Upper lobe of left lung (tissue), 6 donors: Measurements from ENCODE around the gene MCUR1. TPM values are rescaled to one million over a fixed set of nuclear protein-coding genes. Genes with fewer than 3 reads are reported as not detected.
A peak's percentile ranks its signal among the peaks of the same experiment; 100 is the strongest.

Experiments used
- ATAC-seq, 2 donors: fragments of 200-7000 bp; cut with Tn5 transposase; one replicate each; pipeline ENCODE4 v1.9.1; 2022; ENCODE audit warnings: mild to moderate bottlenecking in 2 of 2, moderate library complexity in 2 of 2; ENCODE audit not compliant: low FRiP score in 2 of 2
- DNase-seq, 2 donors: peaks; one replicate each; pipeline ENCODE4 v3.0.0-alpha.2; 2019 to 2020
- H3K27ac ChIP-seq, 4 donors: fragments of 200-600 bp; sonication (generic); one replicate each; pipeline ENCODE4 v1.5.1; 2016 to 2019
- H3K27me3 ChIP-seq, 4 donors: fragments of 200-600 bp; sonication (generic); one replicate each; pipeline ENCODE4 v1.5.1; 2017 to 2019
- H3K36me3 ChIP-seq, 4 donors: fragments of 200-600 bp; sonication (generic); one replicate each; pipeline ENCODE4 v1.5.1; 2016 to 2019
- H3K4me1 ChIP-seq, 4 donors: fragments of 200-600 bp; sonication (generic); one replicate each; pipeline ENCODE4 v1.5.1; 2018 to 2019
- H3K4me3 ChIP-seq, 4 donors: fragments of 200-600 bp; sonication (generic); one replicate each; pipeline ENCODE4 v1.5.1; 2017 to 2019; ENCODE audit warnings: mild to moderate bottlenecking in 2 of 4, moderate library complexity in 1 of 4
- H3K9me3 ChIP-seq, 4 donors: fragments of 200-600 bp; sonication (generic); one replicate each; pipeline ENCODE4 v1.5.1; 2018 to 2019
- CTCF ChIP-seq, 6 experiments: fragments of 450-650 bp in 4 of 6; fragments of 200-600 bp in 2 of 6; sonication (generic) in 2 of 6; IDR thresholded peaks; one replicate each; pipeline ENCODE4 v1.5.1; 2016 to 2019; ENCODE audit warnings: antibody characterized with exemption in 6 of 6
- EP300 ChIP-seq, 4 donors: sonication (generic); formaldehyde crosslinking; IDR thresholded peaks; one replicate each; pipeline ENCODE4 v1.5.1; 2017; ENCODE audit warnings: antibody characterized with exemption in 4 of 4, control low read depth in 2 of 4
- POLR2A ChIP-seq, 4 donors: fragments of 450-650 bp; IDR thresholded peaks; one replicate each; pipeline ENCODE4 v1.5.1; 2016 to 2017; ENCODE audit warnings: antibody characterized with exemption in 4 of 4, mild to moderate bottlenecking in 2 of 4
- POLR2AphosphoS5 ChIP-seq, 2 donors: sonication (generic); formaldehyde crosslinking; IDR thresholded peaks; one replicate each; pipeline ENCODE4 v1.5.1; 2017; ENCODE audit warnings: antibody characterized with exemption in 2 of 2
- WGBS, 2 donors: methylation state at CpG; one replicate each; pipeline ENCODE4 v1.1.5; 2017 to 2018; 5-methylcytosine and 5-hydroxymethylcytosine counted together
- total RNA-seq, 6 donors: library from RNA; depleted of rRNA in 4 of 6; stranded (reverse); fragments of >200 nt in 4 of 6; gene quantifications; one replicate each; pipeline versions ENCODE4 v1.1.0 to v1.2.1, GENCODE V29; 2016 to 2021
- donor health status: DM: no; HTN: no; CAD: no; lungs with moderate emphysema.
- donor health status: DM: no; HTN: yes; CAD: no; lungs with severe emphysema.

MCUR1 gene
- total RNA-seq, 6 donors from 2014 or later = 9.4 to 34.6 (median 26.5) TPM

GRCh38 chr6:13827032-13827431 lies 12.7 kb upstream of the MCUR1 start:
- Histone ChIP-seq H3K9me3 (no peaks in the 10 kb centered on the region), H3K4me1 (no peaks in the 10 kb centered on the region), H3K27me3 (no peaks in the 10 kb centered on the region), H3K36me3 (no peaks in the 10 kb centered on the region), H3K27ac (no peak overlapping the region), H3K4me3 (no peak overlapping the region)
- DNase-seq (no peak), ATAC-seq (no peak)
- 78 to 86% methylated on average over 2 of the region's 2 CpGs for WGBS, 2 donors
- TF ChIP-seq POLR2A (IDR thresholded peaks at IDR 0.05) (no peak), POLR2AphosphoS5 (IDR thresholded peaks at IDR 0.05) (no peak), CTCF (IDR thresholded peaks at IDR 0.05) (no peak), EP300 (IDR thresholded peaks at IDR 0.05) (no peak)

GRCh38 chr6:13825871-13826270 lies 11.5 kb upstream of the MCUR1 start:
- Histone ChIP-seq H3K9me3 (no peaks in the 10 kb centered on the region), H3K27ac (no peak overlapping the region), H3K4me1 (no peaks in the 10 kb centered on the region), H3K27me3 (no peaks in the 10 kb centered on the region), H3K36me3 (no peaks in the 10 kb centered on the region), H3K4me3 (no peak overlapping the region)
- WGBS, 2 donors = 92 to 100% methylated on average over 1 of the region's 1 CpG
- DNase-seq = no peak
- ATAC-seq = no peak
- TF ChIP-seq CTCF (IDR thresholded peaks at IDR 0.05) = no peak
- no peak for TF ChIP-seq EP300 (IDR thresholded peaks at IDR 0.05)
- TF ChIP-seq POLR2AphosphoS5 (IDR thresholded peaks at IDR 0.05) = no peak
- TF ChIP-seq POLR2A (IDR thresholded peaks at IDR 0.05) = no peak

- DNase-seq = no peak
- H3K9me3 ChIP-seq = no peaks in the 10 kb centered on the region
- H3K36me3 ChIP-seq = no peaks in the 10 kb centered on the region
- peaks cover 2 to 8% (median 5%) of the 10 kb centered on the region in 4 donors for H3K4me1 ChIP-seq
- WGBS, 2 donors = 75 to 77% methylated on average over 2 of the region's 2 CpGs
- no peak for TF ChIP-seq POLR2AphosphoS5 (IDR thresholded peaks at IDR 0.05)
- no peak for ATAC-seq
- no peak overlapping the region for H3K4me3 ChIP-seq
- H3K27me3 ChIP-seq = no peaks in the 10 kb centered on the region
- no peak overlapping the region for H3K27ac ChIP-seq
Measured at GRCh38 chr6:13818341-13818740, 4.0 kb upstream of the MCUR1 start.

GRCh38 chr6:13814938-13815575 lies 700 bp upstream of the MCUR1 start:
- Histone ChIP-seq H3K4me1 (peaks cover 22 to 39% (median 31%) of the 10 kb centered on the region in 4 donors), H3K27ac (peak overlapping the region; percentile 89 to 96 (median 94)), H3K9me3 (no peaks in the 10 kb centered on the region), H3K27me3 (no peaks in the 10 kb centered on the region), H3K36me3 (no peaks in the 10 kb centered on the region), H3K4me3 (peak overlapping the region; percentile 49 to 97 (median 84))
- no peak for DNase-seq
- 39 to 50% methylated on average over 8 of the region's 8 CpGs for WGBS, 2 donors
- no peak for ATAC-seq
- TF ChIP-seq EP300 (IDR thresholded peaks at IDR 0.05) = no peak
- no peak for TF ChIP-seq CTCF (IDR thresholded peaks at IDR 0.05)
- TF ChIP-seq POLR2AphosphoS5 (IDR thresholded peaks at IDR 0.05) = no peak
- TF ChIP-seq POLR2A (IDR thresholded peaks at IDR 0.05) = no peak

- Histone ChIP-seq H3K4me3 (peak overlapping the region; percentile 49 to 97 (median 84)), H3K27me3 (no peaks in the 10 kb centered on the region), H3K9me3 (no peaks in the 10 kb centered on the region), H3K27ac (peak overlapping the region; percentile 89 to 96 (median 94)), H3K36me3 (no peaks in the 10 kb centered on the region), H3K4me1 (peaks cover 22 to 39% (median 31%) of the 10 kb centered on the region in 4 donors)
- ATAC-seq = peak; percentile 69 to 80
- WGBS, 2 donors = 0 to 1% methylated on average over 5 to 40 of the region's 56 CpGs
- TF ChIP-seq POLR2AphosphoS5 (IDR thresholded peaks at IDR 0.05) (peak in 1 of 2 donors; percentile 9), EP300 (IDR thresholded peaks at IDR 0.05) (no peak), POLR2A (IDR thresholded peaks at IDR 0.05) (no peak)
- DNase-seq = peak in 1 of 2 donors; percentile 83
Measured at GRCh38 chr6:13813621-13814175, 659 bp downstream of the MCUR1 start.
